ENCODE results near the gene INSL6. TPM values are rescaled to one million over a fixed set of nuclear protein-coding genes. Genes with fewer than 3 reads are reported as not detected.
A peak's percentile ranks its signal among the peaks of the same experiment; 100 is the strongest.
"Not testable (repeated sequence)": the region's sequence is repeated elsewhere in the genome, so short reads cannot be mapped to it uniquely, and the experiment has no call there.

Gene INSL6
- total RNA-seq, 1 donor from 2014 or later = not detected

- Histone ChIP-seq H3K27me3 (no peaks in the 10 kb centered on the region), H3K27ac (no peak overlapping the region), H3K4me1 (no peaks in the 10 kb centered on the region), H3K4me3 (no peak overlapping the region), H3K36me3 (no peaks in the 10 kb centered on the region), H3K9me3 (no peaks in the 10 kb centered on the region)
- intact Hi-C loops (cut with DNase I) = no loop called here
- TF ChIP-seq, protein P1, sequence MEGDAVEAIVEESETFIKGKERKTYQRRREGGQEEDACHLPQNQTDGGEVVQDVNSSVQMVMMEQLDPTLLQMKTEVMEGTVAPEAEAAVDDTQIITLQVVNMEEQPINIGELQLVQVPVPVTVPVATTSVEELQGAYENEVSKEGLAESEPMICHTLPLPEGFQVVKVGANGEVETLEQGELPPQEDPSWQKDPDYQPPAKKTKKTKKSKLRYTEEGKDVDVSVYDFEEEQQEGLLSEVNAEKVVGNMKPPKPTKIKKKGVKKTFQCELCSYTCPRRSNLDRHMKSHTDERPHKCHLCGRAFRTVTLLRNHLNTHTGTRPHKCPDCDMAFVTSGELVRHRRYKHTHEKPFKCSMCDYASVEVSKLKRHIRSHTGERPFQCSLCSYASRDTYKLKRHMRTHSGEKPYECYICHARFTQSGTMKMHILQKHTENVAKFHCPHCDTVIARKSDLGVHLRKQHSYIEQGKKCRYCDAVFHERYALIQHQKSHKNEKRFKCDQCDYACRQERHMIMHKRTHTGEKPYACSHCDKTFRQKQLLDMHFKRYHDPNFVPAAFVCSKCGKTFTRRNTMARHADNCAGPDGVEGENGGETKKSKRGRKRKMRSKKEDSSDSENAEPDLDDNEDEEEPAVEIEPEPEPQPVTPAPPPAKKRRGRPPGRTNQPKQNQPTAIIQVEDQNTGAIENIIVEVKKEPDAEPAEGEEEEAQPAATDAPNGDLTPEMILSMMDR (IDR thresholded peaks at IDR 0.05) = no peak
- no peak for DNase-seq (ENCODE audit: low spot score in 2 of 2)
These were observed 7.9 kb upstream of the INSL6 start for GRCh38 chr9:5193345-5193744.

- intact Hi-C loops (cut with DNase I) = no loop called here
- TF ChIP-seq, protein P1 (IDR thresholded peaks at IDR 0.05) = no peak
These were observed 6.5 kb upstream of the INSL6 start for GRCh38 chr9:5191985-5192384.

DNA sequence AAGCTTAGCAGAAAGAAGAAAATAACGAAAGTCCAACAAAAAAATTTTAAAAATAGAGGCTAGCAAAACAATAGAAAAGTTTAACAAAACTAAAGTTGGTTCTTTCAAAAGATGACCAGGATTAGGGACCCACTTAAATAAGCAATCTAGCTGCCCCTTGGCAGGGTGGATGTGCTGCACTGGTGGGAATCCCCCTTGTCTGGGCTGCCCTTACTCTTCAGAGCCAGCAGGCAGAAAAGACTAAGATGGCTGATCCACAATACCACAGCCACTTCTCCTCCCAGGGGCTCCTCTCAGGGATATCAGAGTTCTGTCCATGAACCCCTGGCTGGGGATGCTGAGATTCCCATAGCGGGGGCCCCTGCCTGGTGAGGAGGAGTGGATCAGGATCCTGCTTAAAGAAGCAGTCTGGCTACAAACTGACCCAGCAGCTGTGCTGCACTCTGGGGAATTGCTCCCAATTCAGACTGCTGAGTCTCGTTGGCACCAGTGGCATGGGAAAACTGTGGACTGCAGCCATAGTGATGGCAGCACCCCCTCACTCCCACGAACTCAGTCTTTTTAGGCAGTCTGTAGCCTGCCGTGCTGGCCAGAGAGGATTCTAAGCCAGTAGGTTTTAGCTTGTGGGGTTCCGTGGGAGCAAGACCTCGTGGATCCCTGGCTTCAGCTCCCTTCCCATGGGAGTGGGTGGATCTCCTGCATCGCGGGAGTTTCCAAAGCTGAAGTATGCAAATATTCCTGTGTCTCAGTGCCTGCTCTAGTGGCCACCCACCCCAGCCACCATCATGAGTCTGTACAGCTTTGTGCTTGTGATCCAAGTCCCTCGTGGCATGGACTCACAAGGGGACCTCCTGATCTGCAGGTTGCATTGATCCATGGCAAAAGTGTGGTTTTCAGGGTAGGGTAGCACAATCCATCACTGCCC is 2.9 kb upstream of the INSL6 start:
- Histone ChIP-seq H3K27me3 (no peaks in the 10 kb centered on the region), H3K27ac (no peak overlapping the region), H3K36me3 (no peaks in the 10 kb centered on the region), H3K9me3 (no peaks in the 10 kb centered on the region), H3K4me1 (no peaks in the 10 kb centered on the region), H3K4me3 (peak overlapping the region in 1 of 2 donors; percentile 13)
- intact Hi-C loops (cut with DNase I) = loop anchor here (10.0 kb wide), 1 partner anchor 416 kb away; no protein-coding TSS in a partner anchor
- TF ChIP-seq, protein P1 (IDR thresholded peaks at IDR 0.05) = no peak
- no peak for DNase-seq (ENCODE audit: low spot score in 2 of 2)

More at GRCh38 chr9:5191985-5192384, 6.5 kb upstream of the INSL6 start:
- Histone ChIP-seq H3K27ac (no peak overlapping the region), H3K27me3 (no peaks in the 10 kb centered on the region), H3K36me3 (no peaks in the 10 kb centered on the region), H3K9me3 (no peaks in the 10 kb centered on the region), H3K4me1 (no peaks in the 10 kb centered on the region), H3K4me3 (no peak overlapping the region)
- no peak for DNase-seq (ENCODE audit: low spot score in 2 of 2)

- Histone ChIP-seq H3K4me3 (no peak overlapping the region), H3K36me3 (no peaks in the 10 kb centered on the region), H3K4me1 (no peaks in the 10 kb centered on the region), H3K27ac (no peak overlapping the region), H3K9me3 (no peaks in the 10 kb centered on the region), H3K27me3 (no peaks in the 10 kb centered on the region)
- DNase-seq (ENCODE audit: low spot score in 2 of 2) = no peak
- intact Hi-C loops (cut with DNase I) = loop anchor here (10.0 kb wide), 1 partner anchor 418 kb away; no protein-coding TSS in a partner anchor
- TF ChIP-seq, protein P1 (IDR thresholded peaks at IDR 0.05) = peak in 2 of 3 experiments; percentile 39 to 54
These were observed 1.2 kb upstream of the INSL6 start for GRCh38 chr9:5186416-5187169.

GRCh38 chr9:5184776-5185175 is 663 bp downstream of the INSL6 start:
- Histone ChIP-seq H3K4me1 (no peaks in the 10 kb centered on the region), H3K27ac (no peak overlapping the region), H3K9me3 (peaks cover 0 to 4% of the 10 kb centered on the region in 2 donors), H3K36me3 (no peaks in the 10 kb centered on the region), H3K27me3 (no peaks in the 10 kb centered on the region), H3K4me3 (no peak overlapping the region)
- TF ChIP-seq, protein P1 (IDR thresholded peaks at IDR 0.05) = no peak
- no peak for DNase-seq (ENCODE audit: low spot score in 2 of 2)
- intact Hi-C loops (cut with DNase I) = loop anchor here (10.0 kb wide), 1 partner anchor 420 kb away; no protein-coding TSS in a partner anchor

GRCh38 chr9:5180631-5181030 is 4.8 kb downstream of the INSL6 start:
- H3K4me3 ChIP-seq; H3K27ac ChIP-seq; H3K9me3 ChIP-seq; H3K36me3 ChIP-seq; DNase-seq (ENCODE audit: low spot score in 2 of 2); H3K4me1 ChIP-seq; H3K27me3 ChIP-seq: not testable (repeated sequence)
- intact Hi-C loops (cut with DNase I) = loop anchor here (10.0 kb wide), 1 partner anchor 424 kb away; no protein-coding TSS in a partner anchor
